Activated CD4-positive, alpha-beta T cell treated with anti-CD3 and anti-CD28 coated beads, Interleukin-2, amount 10 ng/mL, durations not matched to agents 24 days and 14 days (primary cell): Measurements from ENCODE around the gene C1QB. TPM values are rescaled to one million over a fixed set of nuclear protein-coding genes. Genes with fewer than 3 reads are reported as not detected.
A peak's percentile ranks its signal among the peaks of the same experiment; 100 is the strongest.

Experiments
- DNase-seq: peaks from one replicate; pipeline ENCODE4 v3.0.0; 2022
- H3K27ac Mint-ChIP-seq: one replicate; pipeline ENCODE4 v1.8.0; 2022; ENCODE audit warnings: mild to moderate bottlenecking, mixed read lengths
- H3K27me3 Mint-ChIP-seq: one replicate; pipeline ENCODE4 v1.8.0; 2022; ENCODE audit warnings: mixed read lengths
- H3K36me3 Mint-ChIP-seq: one replicate; pipeline ENCODE4 v1.8.0; 2022; ENCODE audit warnings: low read depth, mild to moderate bottlenecking, mixed read lengths
- H3K4me1 Mint-ChIP-seq: one replicate; pipeline ENCODE4 v1.8.0; 2021; ENCODE audit warnings: mixed read lengths
- H3K4me3 Mint-ChIP-seq: one replicate; pipeline ENCODE4 v1.8.0; 2022; ENCODE audit warnings: mild to moderate bottlenecking, moderate library complexity, mixed read lengths
- H3K9me3 Mint-ChIP-seq: one replicate; pipeline ENCODE4 v1.8.0; 2021; ENCODE audit warnings: mixed read lengths
- intact Hi-C: fragments of 100-400 bp; cut with micrococcal nuclease; formaldehyde crosslinking; loops from one replicate; pipeline ENCODE4 v1.15.1; 2023
- total RNA-seq: library from RNA; stranded (reverse); gene quantifications from 2 replicates; pipeline ENCODE4 v1.2.3, GENCODE V29; 2022

The C1QB gene
- total RNA-seq, 1 donor from 2014 or later = not detected

DNA sequence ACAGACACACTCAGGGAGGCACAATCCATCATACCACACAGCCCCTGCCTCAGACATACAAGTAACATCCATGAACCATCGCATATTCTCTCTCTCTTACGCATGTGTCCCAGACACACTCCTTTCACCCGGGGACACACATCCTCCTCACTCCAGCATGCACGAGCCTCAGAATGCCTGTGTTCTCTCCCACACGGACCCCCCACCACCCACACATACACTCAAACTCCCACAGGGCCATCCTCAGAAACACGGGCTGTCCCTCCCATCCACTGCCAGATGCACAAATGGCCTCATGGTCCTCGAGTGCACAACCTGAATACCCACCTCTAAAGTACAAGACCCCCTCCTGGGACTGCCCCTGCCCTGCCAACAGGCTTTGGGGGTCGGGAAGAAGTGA, 11.8 kb upstream of the C1QB start:
- no peaks in the 10 kb centered on the region for H3K36me3 Mint-ChIP-seq
- DNase-seq = no peak
- no peaks in the 10 kb centered on the region for H3K4me1 Mint-ChIP-seq
- H3K9me3 Mint-ChIP-seq = no peaks in the 10 kb centered on the region
- no peaks in the 10 kb centered on the region for H3K27me3 Mint-ChIP-seq
- H3K4me3 Mint-ChIP-seq = no peak overlapping the region
- intact Hi-C loops = loop anchor here (5.0 kb wide), 1 partner anchor 509 kb away; no protein-coding TSS in a partner anchor
- H3K27ac Mint-ChIP-seq = no peak overlapping the region

DNA sequence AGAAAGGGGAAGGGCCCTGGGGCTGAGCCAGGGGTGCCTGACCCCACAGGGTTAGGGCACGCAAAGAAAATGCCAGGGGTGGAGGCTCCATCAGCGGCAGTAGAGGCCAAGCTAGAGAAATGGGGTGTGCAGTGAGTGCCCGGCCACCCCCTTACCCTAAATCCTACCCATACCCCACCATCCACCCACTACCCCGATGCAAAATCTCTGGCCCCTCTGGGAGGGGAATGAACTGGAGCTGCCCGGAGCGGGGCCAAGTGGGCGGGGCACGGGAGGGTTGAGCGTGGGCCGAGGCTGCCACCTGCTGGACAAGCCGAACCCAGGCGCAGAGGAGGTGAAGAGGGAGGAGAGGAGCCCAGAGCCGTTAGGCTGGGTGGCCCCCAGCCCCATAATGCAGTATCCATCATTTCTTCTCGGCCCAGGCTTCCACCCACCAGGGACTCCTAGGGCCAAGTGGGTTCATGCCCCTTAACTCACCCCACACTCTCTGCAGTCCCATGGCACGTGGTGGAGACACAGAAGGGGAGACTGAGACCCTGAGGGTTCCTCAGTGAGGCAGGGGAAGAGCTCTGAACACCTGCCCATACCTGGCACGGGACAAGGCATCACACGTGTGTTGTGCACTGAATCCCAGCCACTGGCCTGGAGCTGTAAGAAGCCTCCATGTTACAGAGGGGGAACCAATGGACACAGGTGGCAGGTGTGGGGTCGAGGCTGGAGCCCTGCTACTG, 11.0 kb upstream of the C1QB start:
- H3K4me1 Mint-ChIP-seq = no peaks in the 10 kb centered on the region
- no peaks in the 10 kb centered on the region for H3K36me3 Mint-ChIP-seq
- intact Hi-C loops = loop anchor here (1.0 to 5.0 kb wide), 2 partner anchors 222 to 510 kb away; no protein-coding TSS in a partner anchor
- no peaks in the 10 kb centered on the region for H3K9me3 Mint-ChIP-seq
- DNase-seq = peak; percentile 90
- H3K27me3 Mint-ChIP-seq = no peaks in the 10 kb centered on the region
- H3K27ac Mint-ChIP-seq = no peak overlapping the region
- no peak overlapping the region for H3K4me3 Mint-ChIP-seq

DNA sequence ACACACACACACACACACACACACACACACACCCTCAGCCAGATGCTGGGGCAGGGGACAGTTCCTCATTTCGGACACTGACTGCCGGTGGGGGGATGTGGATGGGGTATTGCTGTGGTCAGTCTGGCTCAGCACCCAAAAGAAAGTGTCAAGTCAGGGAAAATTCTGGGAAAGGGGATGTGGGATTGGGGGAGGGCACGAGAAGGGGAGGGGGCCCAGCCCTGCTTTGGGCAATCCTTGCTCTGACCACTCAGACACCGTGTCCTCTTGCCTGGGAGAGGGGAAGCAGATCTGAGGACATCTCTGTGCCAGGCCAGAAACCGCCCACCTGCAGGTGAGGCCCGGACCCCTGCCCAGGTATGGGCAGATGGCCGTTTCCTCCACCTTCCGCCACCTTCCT, 9.7 kb upstream of the C1QB start, which contains the start of gene C1QC:
Gene C1QC (plus strand): TSS at position 253 of the 400 bp plus-strand sequence. CDS start 391 bp downstream, outside the sequence.
- no peak for DNase-seq
- Mint-ChIP-seq H3K4me1 (no peaks in the 10 kb centered on the region), H3K27ac (no peak within 1 kb of the TSS), H3K9me3 (no peaks in the 10 kb centered on the region), H3K4me3 (no peak within 1 kb of the TSS), H3K36me3 (no peaks in the 10 kb centered on the region), H3K27me3 (no peaks in the 10 kb centered on the region)
- intact Hi-C loops = loop anchor here (5.0 kb wide), 1 partner anchor 511 kb away; no protein-coding TSS in a partner anchor

DNA sequence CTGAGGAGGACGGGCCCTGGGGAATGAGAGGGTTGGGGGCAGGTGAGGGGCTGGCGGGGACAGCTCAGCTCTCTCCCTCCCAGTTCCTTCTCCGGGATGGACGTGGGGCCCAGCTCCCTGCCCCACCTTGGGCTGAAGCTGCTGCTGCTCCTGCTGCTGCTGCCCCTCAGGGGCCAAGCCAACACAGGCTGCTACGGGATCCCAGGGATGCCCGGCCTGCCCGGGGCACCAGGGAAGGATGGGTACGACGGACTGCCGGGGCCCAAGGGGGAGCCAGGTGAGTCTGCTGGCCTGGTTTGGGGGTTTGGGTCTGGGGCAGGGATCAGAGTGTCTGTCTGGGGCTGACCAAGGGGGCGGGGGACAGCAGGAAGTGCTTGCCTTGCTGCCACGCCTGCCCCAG, 9.1 kb upstream of the C1QB start:
- H3K4me1 Mint-ChIP-seq = no peaks in the 10 kb centered on the region
- no peaks in the 10 kb centered on the region for H3K27me3 Mint-ChIP-seq
- intact Hi-C loops = loop anchor here (5.0 kb wide), 1 partner anchor 512 kb away; no protein-coding TSS in a partner anchor
- no peak overlapping the region for H3K27ac Mint-ChIP-seq
- no peaks in the 10 kb centered on the region for H3K36me3 Mint-ChIP-seq
- H3K4me3 Mint-ChIP-seq = no peak overlapping the region
- H3K9me3 Mint-ChIP-seq = no peaks in the 10 kb centered on the region
- DNase-seq = no peak

DNA sequence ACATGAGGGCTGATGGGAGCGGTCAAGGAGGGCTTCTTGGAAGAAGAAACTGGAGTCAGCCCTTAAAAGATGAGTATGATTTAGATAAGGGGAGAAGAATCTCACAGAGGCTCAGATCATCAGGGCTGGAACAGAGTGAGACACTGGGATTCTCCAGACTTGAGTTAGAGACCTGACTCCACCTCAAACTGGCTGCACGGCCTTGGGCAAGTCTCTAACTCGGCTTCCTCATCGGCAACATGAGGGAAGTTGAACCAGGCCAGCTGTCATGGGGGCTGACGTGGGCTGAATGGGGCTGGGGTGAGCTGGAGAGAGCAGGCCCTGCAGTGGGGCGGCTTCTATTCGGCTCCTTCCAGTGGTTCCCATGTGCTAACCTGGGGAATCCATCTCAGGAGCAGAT, 7.1 kb upstream of the C1QB start:
- intact Hi-C loops = no loop called here
- H3K4me1 Mint-ChIP-seq = no peaks in the 10 kb centered on the region
- H3K4me3 Mint-ChIP-seq = no peak overlapping the region
- no peak overlapping the region for H3K27ac Mint-ChIP-seq
- no peaks in the 10 kb centered on the region for H3K27me3 Mint-ChIP-seq
- no peaks in the 10 kb centered on the region for H3K36me3 Mint-ChIP-seq
- no peak for DNase-seq
- no peaks in the 10 kb centered on the region for H3K9me3 Mint-ChIP-seq

DNA sequence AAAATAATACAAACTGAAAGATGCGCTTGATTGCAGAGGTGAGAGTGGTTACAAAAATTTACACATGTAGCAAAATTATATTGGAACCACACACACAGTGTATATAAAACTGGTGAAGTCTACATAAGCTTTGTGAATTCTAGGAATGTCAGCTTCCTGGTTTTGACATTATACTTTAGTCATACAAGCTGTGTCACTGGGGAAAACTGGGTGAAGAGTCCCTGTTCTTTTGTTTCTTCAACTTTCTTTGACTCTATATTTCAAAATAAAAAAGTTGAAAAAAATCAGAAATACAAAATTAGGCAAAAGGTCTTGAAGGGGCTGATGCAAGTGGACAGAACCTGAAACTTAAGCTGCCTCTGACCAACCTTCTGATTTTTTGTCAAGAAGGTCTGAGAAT, 6.7 kb upstream of the C1QB start:
- Mint-ChIP-seq H3K4me1 (no peaks in the 10 kb centered on the region), H3K36me3 (no peaks in the 10 kb centered on the region), H3K27ac (no peak overlapping the region), H3K9me3 (no peaks in the 10 kb centered on the region), H3K27me3 (no peaks in the 10 kb centered on the region), H3K4me3 (no peak overlapping the region)
- intact Hi-C loops = no loop called here
- DNase-seq = no peak

DNA sequence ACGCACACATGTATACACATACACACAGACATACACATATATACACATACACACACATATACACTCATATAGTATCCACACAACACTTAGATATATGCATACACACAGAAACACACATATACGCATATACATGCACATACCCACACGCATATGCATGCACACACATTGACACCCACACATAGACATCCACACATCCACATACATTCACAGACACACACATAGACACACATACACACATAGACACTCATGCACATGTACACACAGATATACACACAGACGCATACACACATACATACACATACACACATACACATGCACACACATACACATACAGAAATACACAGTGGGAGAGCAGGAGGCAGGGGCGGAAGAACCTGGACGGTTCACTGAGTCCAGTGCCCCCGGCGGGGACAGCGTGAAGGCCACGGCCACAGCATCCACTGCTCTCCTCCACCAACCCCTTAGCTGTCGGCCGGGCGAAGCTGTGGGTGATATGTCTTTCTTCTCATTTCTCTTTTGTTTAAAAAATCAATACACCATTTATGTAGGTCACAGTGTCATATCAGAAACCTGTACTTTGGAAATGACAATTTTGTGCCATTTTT, 2.8 kb upstream of the C1QB start:
- H3K4me3 Mint-ChIP-seq = no peak overlapping the region
- H3K36me3 Mint-ChIP-seq = no peaks in the 10 kb centered on the region
- no peaks in the 10 kb centered on the region for H3K9me3 Mint-ChIP-seq
- no peak overlapping the region for H3K27ac Mint-ChIP-seq
- no peaks in the 10 kb centered on the region for H3K4me1 Mint-ChIP-seq
- no peaks in the 10 kb centered on the region for H3K27me3 Mint-ChIP-seq
- intact Hi-C loops = no loop called here
- no peak for DNase-seq

DNA sequence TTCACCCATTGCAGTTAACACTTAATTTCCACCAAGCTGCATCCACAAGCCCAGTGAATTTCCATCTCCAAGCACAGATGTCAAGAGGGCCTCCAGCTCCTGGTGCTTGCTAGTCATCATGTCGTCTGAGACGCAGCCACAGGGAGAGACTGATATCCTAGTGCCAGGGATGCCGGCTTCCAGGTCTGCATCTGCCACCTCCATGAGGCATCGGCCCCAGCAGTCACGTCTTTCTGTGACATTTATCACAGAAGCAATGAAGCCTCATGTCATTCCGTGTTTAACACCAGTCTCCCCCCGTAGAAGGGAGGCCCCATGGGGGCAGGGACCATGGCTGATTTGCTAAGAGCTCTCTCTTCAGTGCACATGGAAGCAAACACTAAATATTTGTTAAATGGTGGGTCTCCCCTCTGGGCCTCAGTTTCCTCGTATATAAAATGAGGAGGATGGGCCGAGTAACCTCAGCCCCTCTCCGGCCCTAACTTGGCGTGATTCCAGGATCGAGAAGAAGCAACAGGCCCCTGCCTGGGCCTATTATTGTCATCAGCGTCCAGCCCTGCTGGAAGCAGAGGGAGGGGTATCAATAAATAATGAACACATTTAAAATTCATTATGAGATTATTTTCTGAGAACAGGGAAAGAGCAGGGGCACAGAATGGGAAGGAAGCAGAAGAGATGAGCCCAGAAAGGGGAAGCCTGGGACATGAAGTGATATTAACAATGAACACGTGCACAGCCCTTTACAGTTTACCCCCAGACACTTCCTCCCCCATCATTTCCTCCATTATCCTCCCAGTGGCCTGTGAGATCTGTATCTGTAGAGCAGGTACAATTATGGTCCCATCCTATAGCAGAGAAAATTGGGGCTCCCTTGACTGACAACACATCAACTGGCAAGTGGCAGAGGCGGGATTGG, 837 bp upstream of the C1QB start:
- Mint-ChIP-seq H3K4me1 (no peaks in the 10 kb centered on the region), H3K36me3 (no peaks in the 10 kb centered on the region), H3K4me3 (no peak overlapping the region), H3K27ac (no peak overlapping the region), H3K9me3 (no peaks in the 10 kb centered on the region), H3K27me3 (no peaks in the 10 kb centered on the region)
- intact Hi-C loops = no loop called here
- DNase-seq = no peak

DNA sequence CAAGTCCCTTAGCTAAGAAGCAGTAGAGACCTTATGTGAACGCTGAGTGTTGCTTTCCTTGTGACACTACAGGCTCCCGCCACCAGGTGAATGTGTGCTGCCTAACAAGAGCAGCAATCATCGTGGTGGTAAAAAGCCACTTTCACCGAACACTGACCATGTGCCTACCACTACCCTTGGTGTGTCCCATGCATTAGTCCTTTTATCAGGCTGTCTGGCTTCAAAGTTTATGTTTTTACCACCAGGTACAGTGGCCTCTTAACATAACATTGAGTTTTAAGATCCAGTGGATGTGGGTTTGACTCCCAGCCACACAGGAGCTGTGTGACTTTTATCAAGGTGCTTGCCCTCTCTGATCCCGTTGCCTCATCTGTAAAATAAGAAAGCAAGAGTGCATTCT, 1.7 kb downstream of the C1QB start:
- no peaks in the 10 kb centered on the region for H3K9me3 Mint-ChIP-seq
- DNase-seq = no peak
- H3K4me3 Mint-ChIP-seq = no peak overlapping the region
- no peak overlapping the region for H3K27ac Mint-ChIP-seq
- intact Hi-C loops = no loop called here
- H3K4me1 Mint-ChIP-seq = no peaks in the 10 kb centered on the region
- no peaks in the 10 kb centered on the region for H3K27me3 Mint-ChIP-seq
- H3K36me3 Mint-ChIP-seq = no peaks in the 10 kb centered on the region

DNA sequence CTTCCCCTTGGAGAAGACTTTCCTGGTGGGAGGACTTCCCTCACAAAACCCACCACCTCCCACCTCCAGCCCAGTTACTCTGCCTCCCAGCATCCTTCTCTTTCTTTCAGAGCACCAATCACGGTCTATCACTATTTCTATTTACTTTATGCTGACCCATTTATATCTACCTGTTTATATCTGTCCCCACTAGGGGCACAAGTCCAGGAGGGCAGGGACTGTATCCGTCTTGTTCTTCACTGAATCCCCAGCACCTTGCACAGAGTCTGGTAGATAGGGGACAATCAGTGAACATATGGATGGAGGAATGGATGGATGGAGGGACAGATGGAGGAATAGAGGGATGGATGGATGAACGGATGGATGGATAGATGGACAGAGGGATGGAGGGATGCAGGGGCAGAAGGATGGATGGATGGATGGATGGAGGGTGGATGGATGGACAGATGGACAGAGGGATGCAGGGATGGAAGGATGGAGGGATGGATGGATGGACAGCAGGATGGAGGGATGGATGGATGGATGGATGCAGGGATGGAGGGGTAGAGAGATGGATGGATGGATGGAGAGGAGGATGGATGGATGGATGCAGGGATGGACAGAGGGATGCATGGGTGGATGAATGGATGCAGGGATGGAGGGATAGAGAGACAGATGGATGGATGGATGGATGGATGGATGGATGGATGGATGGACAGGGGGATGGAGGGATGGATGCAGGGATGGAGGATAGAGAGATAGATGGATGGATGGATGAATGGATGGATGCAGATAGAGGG, 5.5 kb downstream of the C1QB start:
- Mint-ChIP-seq H3K4me1 (no peaks in the 10 kb centered on the region), H3K4me3 (no peak overlapping the region), H3K27ac (no peak overlapping the region), H3K27me3 (no peaks in the 10 kb centered on the region), H3K9me3 (no peaks in the 10 kb centered on the region), H3K36me3 (no peaks in the 10 kb centered on the region)
- intact Hi-C loops = no loop called here
- DNase-seq = no peak

DNA sequence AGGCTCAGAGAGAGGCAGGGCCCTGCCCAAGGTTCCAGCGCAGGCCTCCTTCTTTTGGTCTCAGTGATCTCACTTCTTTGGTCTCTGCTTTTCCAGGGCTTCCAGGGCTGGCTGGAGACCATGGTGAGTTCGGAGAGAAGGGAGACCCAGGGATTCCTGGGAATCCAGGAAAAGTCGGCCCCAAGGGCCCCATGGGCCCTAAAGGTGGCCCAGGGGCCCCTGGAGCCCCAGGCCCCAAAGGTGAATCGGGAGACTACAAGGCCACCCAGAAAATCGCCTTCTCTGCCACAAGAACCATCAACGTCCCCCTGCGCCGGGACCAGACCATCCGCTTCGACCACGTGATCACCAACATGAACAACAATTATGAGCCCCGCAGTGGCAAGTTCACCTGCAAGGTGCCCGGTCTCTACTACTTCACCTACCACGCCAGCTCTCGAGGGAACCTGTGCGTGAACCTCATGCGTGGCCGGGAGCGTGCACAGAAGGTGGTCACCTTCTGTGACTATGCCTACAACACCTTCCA, 7.7 kb downstream of the C1QB start:
- no peak overlapping the region for H3K4me3 Mint-ChIP-seq
- no peaks in the 10 kb centered on the region for H3K9me3 Mint-ChIP-seq
- H3K27ac Mint-ChIP-seq = no peak overlapping the region
- intact Hi-C loops = no loop called here
- no peak for DNase-seq
- H3K4me1 Mint-ChIP-seq = no peaks in the 10 kb centered on the region
- H3K27me3 Mint-ChIP-seq = no peaks in the 10 kb centered on the region
- H3K36me3 Mint-ChIP-seq = no peaks in the 10 kb centered on the region

DNA sequence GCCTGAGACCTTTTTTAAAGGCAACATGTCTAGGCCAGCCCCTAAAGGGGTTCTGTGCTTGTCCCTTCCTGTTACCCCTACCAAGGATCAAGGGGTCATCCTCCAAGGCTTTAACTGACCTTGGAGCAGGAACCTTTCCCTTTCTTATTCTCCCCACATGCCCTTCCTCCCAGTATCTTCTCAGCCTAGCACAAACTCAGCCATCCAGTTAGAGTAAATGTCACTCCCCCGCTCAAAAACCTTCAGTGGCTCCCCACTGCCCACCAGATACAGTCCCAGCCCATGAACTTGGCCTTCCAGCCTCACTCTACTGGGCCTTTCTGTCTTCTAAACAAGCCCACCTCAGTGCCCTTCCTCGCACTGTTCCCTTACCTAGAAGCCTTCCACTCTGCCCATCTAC, 8.8 kb downstream of the C1QB start:
- H3K36me3 Mint-ChIP-seq = no peaks in the 10 kb centered on the region
- H3K9me3 Mint-ChIP-seq = no peaks in the 10 kb centered on the region
- DNase-seq = no peak
- intact Hi-C loops = no loop called here
- no peaks in the 10 kb centered on the region for H3K4me1 Mint-ChIP-seq
- no peak overlapping the region for H3K27ac Mint-ChIP-seq
- H3K27me3 Mint-ChIP-seq = no peaks in the 10 kb centered on the region
- no peak overlapping the region for H3K4me3 Mint-ChIP-seq

DNA sequence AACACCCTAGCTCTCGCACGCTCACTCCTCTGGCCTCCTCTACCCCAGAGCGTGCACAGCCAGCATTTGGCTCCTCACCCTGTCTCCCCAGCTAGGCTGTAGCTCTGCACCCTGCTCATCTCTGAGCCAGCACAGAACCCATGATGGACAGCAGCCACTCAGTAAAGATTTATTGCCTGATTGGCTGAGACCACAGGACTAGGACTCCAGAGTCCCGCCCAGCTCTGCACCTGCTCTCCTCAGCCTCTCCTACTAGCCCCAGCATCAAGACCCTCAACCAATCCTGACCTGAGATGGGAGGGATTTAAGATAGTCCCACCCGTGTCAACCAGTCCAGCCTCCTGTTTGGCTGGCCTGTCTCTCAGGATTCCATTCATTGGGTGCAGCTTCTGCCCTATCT, 9.3 kb downstream of the C1QB start:
- no peak overlapping the region for H3K4me3 Mint-ChIP-seq
- H3K27me3 Mint-ChIP-seq = no peaks in the 10 kb centered on the region
- H3K4me1 Mint-ChIP-seq = no peaks in the 10 kb centered on the region
- H3K9me3 Mint-ChIP-seq = no peaks in the 10 kb centered on the region
- intact Hi-C loops = no loop called here
- no peak overlapping the region for H3K27ac Mint-ChIP-seq
- H3K36me3 Mint-ChIP-seq = no peaks in the 10 kb centered on the region
- no peak for DNase-seq
